AG09319 (cell line): Measurements from ENCODE around the gene PHC2.

Source experiments
- DNase-seq: peaks from one replicate; pipeline ENCODE4 v3.0.0-alpha.2; 2010; ENCODE audit warnings: low read depth; ENCODE audit errors: extremely low read depth
- CTCF ChIP-seq: IDR thresholded peaks from 2 replicates; pipeline ENCODE4 v1.5.1; 2011; ENCODE audit warnings: low read depth, mild to moderate bottlenecking, inconsistent platforms, low read length, moderate library complexity

PHC2 gene

GRCh38 chr1:33326785-33327184 lies 104.1 kb downstream of the PHC2 start:
- no peak for DNase-seq
- TF ChIP-seq CTCF = no peak

- no peak for TF ChIP-seq CTCF
Measured at GRCh38 chr1:33324677-33325575, 106.0 kb downstream of the PHC2 start.

GRCh38 chr1:33323663-33324477 lies 107.0 kb downstream of the PHC2 start:
- TF ChIP-seq CTCF = no peak
- DNase-seq = no peak

More at GRCh38 chr1:33324677-33325575, 106.0 kb downstream of the PHC2 start:
- DNase-seq = no peak

GRCh38 chr1:33322870-33323585 lies 107.9 kb downstream of the PHC2 start:
- no peak for TF ChIP-seq CTCF
- no peak for DNase-seq

GRCh38 chr1:33322109-33322508 lies 108.8 kb downstream of the PHC2 start:
- no peak for TF ChIP-seq CTCF
- no peak for DNase-seq

- no peak for DNase-seq
- no peak for TF ChIP-seq CTCF
Measured at GRCh38 chr1:33321178-33321577, 109.7 kb downstream of the PHC2 start.
